Calu3 (cell line): ENCODE results near the gene TBCE. TPM values are rescaled to one million over a fixed set of nuclear protein-coding genes. Genes with fewer than 3 reads are reported as not detected.

Experiments
- BruUV-seq: library from RNA; stranded (reverse); fragments of 400-500 nt; replicated peaks from 2 replicates; lab custom pipeline; 2021; lab: Mats Ljungman, UMichigan
- CTCF ChIA-PET: fragments of 300-600 bp; sonication (Branson Sonifier 250); formaldehyde crosslinking; loops from one replicate; lab custom pipeline; 2022; ENCODE audit warnings: antibody characterized with exemption; lab: Charles Lee
- DNase-seq: peaks from one replicate; pipeline ENCODE4 v3.0.0; 2022
- H3K27ac Mint-ChIP-seq: one replicate; pipeline ENCODE4 v1.8.0; 2022; ENCODE audit warnings: mixed read lengths; ENCODE audit not compliant: unreplicated experiment
- H3K27me3 Mint-ChIP-seq: one replicate; pipeline ENCODE4 v1.8.0; 2022; ENCODE audit warnings: mixed read lengths; ENCODE audit not compliant: unreplicated experiment
- H3K36me3 Mint-ChIP-seq: one replicate; pipeline ENCODE4 v1.8.0; 2022; ENCODE audit warnings: mild to moderate bottlenecking, moderate library complexity, mixed read lengths; ENCODE audit not compliant: insufficient read depth, unreplicated experiment
- H3K4me1 Mint-ChIP-seq: one replicate; pipeline ENCODE4 v1.8.0; 2022; ENCODE audit warnings: mild to moderate bottlenecking, low read depth, mixed read lengths; ENCODE audit not compliant: unreplicated experiment
- H3K4me3 Mint-ChIP-seq: one replicate; pipeline ENCODE4 v1.8.0; 2022; ENCODE audit warnings: mild to moderate bottlenecking, low read depth, moderate library complexity, mixed read lengths; ENCODE audit not compliant: unreplicated experiment
- H3K9me3 Mint-ChIP-seq: one replicate; pipeline ENCODE4 v1.8.0; 2022; ENCODE audit warnings: low read depth, mixed read lengths; ENCODE audit not compliant: unreplicated experiment
- intact Hi-C: fragments of 100-400 bp; cut with micrococcal nuclease; formaldehyde crosslinking; loops from one replicate; pipeline ENCODE4 v1.10.0; 2022; ENCODE audit not compliant: unreplicated experiment
- total RNA-seq: library from RNA; stranded (reverse); gene quantifications from 2 replicates; pipeline ENCODE4 v1.2.3, GENCODE V29; 2022
- TF ChIP-seq, protein P1 (sequence below): fragments of 200-600 bp; IDR thresholded peaks from one replicate; pipeline ENCODE4 v1.8.0; 2022; ENCODE audit warnings: antibody characterized with exemption; ENCODE audit not compliant: unreplicated experiment

The TBCE gene
- total RNA-seq, 1 experiment from 2014 or later, result 31.3 TPM

DNA sequence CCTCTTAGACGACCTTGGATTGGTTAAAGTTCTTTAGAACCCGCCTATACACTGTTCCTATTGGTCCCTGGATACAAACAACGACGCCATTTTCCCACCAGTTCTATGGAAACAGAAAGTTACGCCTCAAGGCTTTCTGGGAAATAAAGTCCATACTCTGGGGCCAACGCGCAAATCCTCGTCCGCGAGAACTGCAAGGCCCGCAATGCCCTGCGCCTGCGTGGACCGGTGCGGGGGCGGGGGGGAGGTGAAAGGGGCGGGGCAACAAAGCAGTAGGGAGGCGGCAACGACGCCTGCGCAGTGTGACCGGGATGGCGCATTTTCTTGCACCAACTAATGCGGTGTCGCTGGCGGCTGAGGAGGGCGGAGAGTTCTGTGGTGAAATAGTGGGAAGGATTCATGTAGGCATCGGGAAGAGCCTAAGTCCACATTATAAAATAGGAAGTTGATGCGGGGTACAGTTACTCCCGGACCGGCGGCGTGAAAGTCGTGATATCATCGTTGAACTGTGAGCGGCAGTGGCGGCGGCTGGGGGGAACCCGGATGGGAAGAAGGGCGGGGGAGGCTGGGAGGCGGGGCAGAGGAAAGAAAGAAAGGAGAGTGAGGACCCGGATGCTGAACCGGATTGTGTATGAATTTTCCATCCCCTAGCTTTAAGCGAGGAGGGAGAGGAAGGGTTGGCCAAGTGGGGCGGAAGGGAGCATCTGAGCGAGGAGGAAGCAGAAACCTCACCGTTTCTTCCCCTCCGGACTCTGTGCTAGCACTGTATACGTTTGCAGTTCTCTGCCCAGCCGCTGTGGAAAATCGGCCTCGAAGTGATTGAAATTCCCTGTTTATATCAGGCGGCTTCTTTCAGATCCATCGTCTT, 38.7 kb upstream of the TBCE start, which contains the start of gene GGPS1:
Gene GGPS1, plus strand, starts transcription at position 300 of the 868 bp plus-strand sequence. CDS start 6,695 bp downstream, outside the sequence.
- intact Hi-C loops, result loop anchor here (1.0 to 5.0 kb wide), 4 partner anchors 38 to 174 kb away; partner anchors contain the start of genes B3GALNT2 and TBCE
- BruUV-seq, result TSS peak; percentile 43

DNA sequence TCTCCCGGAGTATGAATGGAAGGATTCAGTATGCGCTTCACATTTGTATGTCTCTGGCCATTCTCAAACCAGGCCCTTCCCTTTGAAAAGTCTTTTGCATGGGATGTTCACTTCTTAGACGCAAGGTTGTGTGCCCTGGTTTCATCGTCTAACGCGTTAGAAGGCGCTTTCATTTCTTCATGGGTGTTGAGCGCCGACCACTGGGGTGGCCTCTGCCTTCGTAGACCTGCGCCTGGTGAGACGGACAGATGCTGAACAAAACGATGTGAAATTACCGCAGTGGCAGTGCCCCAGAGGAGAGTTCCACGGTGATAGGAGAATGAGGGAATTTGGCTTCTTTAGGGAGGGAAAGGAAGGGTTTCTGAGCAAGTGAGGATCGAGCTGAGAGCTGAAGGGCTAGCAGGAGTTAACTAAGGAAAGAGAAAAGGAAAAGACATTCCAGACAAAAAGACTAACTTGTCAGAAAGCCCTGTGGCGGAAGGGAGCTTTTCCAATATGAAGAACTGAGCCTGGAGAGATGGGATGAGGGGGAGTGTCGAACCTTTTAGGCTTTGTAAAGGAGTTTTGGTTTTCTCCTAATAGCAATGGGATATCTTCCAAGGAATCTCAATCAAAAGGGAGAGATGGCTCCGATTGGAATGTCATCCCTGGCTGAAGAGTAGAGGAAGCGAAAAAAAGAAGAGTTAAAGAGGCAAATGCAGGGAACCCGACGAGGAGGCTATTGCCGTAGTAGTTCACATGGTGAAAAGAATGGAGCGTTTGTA, 37.9 kb upstream of the TBCE start:
- Mint-ChIP-seq H3K27ac (no peak overlapping the region), H3K27me3 (no peaks in the 10 kb centered on the region), H3K4me1 (peaks cover 14% of the 10 kb centered on the region), H3K4me3 (no peak overlapping the region), H3K9me3 (no peaks in the 10 kb centered on the region), H3K36me3 (no peaks in the 10 kb centered on the region)
- intact Hi-C loops, result loop anchor here (2.0 to 5.0 kb wide), 3 partner anchors 37 to 173 kb away; partner anchors contain the start of genes B3GALNT2 and TBCE
- TF ChIP-seq, protein P1, sequence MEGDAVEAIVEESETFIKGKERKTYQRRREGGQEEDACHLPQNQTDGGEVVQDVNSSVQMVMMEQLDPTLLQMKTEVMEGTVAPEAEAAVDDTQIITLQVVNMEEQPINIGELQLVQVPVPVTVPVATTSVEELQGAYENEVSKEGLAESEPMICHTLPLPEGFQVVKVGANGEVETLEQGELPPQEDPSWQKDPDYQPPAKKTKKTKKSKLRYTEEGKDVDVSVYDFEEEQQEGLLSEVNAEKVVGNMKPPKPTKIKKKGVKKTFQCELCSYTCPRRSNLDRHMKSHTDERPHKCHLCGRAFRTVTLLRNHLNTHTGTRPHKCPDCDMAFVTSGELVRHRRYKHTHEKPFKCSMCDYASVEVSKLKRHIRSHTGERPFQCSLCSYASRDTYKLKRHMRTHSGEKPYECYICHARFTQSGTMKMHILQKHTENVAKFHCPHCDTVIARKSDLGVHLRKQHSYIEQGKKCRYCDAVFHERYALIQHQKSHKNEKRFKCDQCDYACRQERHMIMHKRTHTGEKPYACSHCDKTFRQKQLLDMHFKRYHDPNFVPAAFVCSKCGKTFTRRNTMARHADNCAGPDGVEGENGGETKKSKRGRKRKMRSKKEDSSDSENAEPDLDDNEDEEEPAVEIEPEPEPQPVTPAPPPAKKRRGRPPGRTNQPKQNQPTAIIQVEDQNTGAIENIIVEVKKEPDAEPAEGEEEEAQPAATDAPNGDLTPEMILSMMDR, result no peak
- DNase-seq, result peak; percentile 46
- BruUV-seq, result no TSS peak
- CTCF ChIA-PET, result interaction anchor here (1.0 to 1.8 kb wide), 2 partner anchors 33 to 86 kb away, joined by 3 to 6 read pairs; no protein-coding TSS in a partner anchor

More for the DNA sequence above, 38.7 kb upstream of the TBCE start, which contains the start of gene GGPS1:
- TF ChIP-seq, protein P1, result no peak
- Mint-ChIP-seq H3K36me3 (no peaks in the 10 kb centered on the region), H3K4me1 (peaks cover 14% of the 10 kb centered on the region), H3K9me3 (no peaks in the 10 kb centered on the region), H3K4me3 (no peak within 1 kb of the TSS), H3K27ac (no peak within 1 kb of the TSS), H3K27me3 (no peaks in the 10 kb centered on the region)
- CTCF ChIA-PET, result interaction anchor here (0.6 to 1.8 kb wide), 10 partner anchors 11 to 269 kb away, joined by 3 to 6 read pairs (median 4); partner anchors contain the start of gene TBCE
- DNase-seq, result peak; percentile 95

DNA sequence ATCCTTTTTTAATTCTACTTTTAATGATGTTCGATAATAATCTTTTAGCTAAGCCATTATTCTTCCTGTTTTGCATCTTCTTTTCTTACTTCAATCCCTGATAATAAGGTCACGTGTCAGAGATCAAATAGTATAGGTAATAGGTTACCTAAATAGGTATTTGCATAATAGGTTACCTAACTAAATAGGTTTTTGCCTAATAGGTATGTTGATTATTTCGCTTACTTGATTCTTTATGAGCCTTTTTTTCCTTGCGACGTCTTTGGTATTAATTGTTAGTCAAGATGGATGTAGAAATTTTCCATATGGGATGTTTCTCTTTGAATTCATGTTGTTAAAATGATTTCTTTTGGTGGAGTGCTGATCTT, 36.3 kb upstream of the TBCE start:
- no peak overlapping the region for H3K4me3 Mint-ChIP-seq
- peaks cover 14% of the 10 kb centered on the region for H3K4me1 Mint-ChIP-seq
- H3K9me3 Mint-ChIP-seq, result no peaks in the 10 kb centered on the region
- intact Hi-C loops, result no loop called here
- no TSS peak for BruUV-seq
- DNase-seq, result no peak
- no peaks in the 10 kb centered on the region for H3K27me3 Mint-ChIP-seq
- no peaks in the 10 kb centered on the region for H3K36me3 Mint-ChIP-seq
- CTCF ChIA-PET, result interaction anchor here (1.7 kb wide), 1 partner anchor 174 kb away, joined by 7 read pairs; the partner anchor contains the start of gene B3GALNT2
- H3K27ac Mint-ChIP-seq, result no peak overlapping the region
- TF ChIP-seq, protein P1, result no peak

DNA sequence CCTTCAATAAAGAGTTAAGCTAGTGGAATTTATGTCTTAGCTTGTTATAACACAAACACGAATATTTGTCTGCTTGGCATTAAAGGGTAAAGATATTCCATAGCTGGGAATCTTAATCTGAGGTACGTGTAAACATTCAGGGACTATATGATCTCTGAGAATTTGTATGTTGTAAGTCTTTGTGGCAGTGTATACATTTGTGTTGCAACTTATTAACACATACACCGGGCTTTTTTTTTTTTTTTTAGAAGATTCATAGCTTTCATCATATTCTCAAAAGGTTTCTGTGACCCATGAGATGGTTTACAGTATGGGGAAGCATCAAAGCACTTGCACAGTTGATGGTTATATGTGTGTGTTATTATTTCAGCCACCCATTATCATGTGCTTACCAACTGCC, 35.8 kb upstream of the TBCE start:
- BruUV-seq, result no TSS peak
- Mint-ChIP-seq H3K27ac (no peak overlapping the region), H3K27me3 (no peaks in the 10 kb centered on the region), H3K9me3 (no peaks in the 10 kb centered on the region), H3K36me3 (no peaks in the 10 kb centered on the region), H3K4me1 (peaks cover 14% of the 10 kb centered on the region), H3K4me3 (no peak overlapping the region)
- no peak for DNase-seq
- CTCF ChIA-PET, result interaction anchor here (0.6 to 1.7 kb wide), 2 partner anchors 173 to 613 kb away, joined by 5 to 7 read pairs; partner anchors contain the start of gene B3GALNT2
- TF ChIP-seq, protein P1, result no peak
- intact Hi-C loops, result no loop called here
